Stimulated activated CD4-positive, alpha-beta T cell treated with anti-CD3 and anti-CD28 coated beads, Interleukin-1b, Interleukin-23, amount 100 ng/mL, for 48 hours (primary cell): ENCODE measurements around the gene CTSS.

Experiments used
- DNase-seq: peaks from one replicate; pipeline ENCODE4 v3.0.0-alpha.2; 2020

Gene CTSS

DNA sequence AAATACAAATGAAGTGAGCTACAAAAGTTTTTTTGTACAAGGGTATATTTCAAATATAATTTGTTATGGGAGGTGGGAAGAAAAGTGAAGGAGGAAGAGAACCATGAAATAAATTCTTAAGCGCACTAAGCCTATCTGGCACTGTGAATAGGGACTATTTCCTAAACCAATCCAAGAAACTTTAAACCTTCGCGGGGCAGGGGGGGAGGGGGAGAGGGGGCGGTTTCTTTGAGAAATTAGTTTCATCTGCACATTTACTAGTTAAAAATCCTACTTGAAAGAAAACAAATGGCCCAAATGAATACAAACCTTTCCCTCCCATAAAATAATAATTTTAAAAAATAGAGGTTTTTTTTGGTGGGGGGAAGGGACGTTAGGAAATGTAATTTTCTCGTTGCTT is 69.0 kb downstream of the CTSS start:
- DNase-seq = no peak

DNA sequence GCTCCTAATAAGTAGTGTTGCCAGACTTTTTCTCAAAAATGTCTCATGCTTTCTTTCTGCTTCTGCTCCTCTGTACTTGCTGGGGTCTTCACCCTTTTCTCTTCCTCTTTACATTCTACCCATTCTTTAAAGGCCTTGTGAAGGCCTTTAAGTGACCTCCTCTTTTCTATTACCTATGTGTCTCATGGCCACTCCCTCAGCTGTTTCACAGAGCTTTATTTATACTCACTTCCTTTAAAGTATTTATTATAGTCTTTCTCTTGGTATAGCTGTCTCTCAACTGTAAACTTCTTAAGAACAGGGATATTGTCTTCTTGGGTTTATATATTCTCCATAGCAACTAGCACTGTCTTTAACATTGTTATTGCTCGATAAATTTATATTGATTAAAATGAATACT is 69.4 kb downstream of the CTSS start:
- no peak for DNase-seq

DNA sequence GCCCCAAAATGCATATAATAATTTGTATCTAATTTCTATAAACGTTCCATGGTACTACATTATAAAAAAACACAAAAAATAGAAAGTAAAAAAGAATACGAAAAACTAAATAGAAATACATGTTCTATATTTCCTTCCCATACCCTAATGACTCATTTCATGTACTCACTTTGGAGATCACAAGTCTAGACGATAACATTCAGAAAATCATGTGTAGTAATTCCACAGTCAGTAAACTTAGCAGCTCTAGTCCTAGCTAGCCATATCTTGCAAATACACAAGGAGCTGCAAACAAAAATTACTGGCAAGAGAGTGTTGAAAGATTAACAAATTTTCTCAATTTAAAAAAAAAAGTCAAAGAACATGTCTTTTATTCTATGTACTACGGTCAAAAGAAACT is 70.0 kb downstream of the CTSS start:
- DNase-seq = no peak

DNA sequence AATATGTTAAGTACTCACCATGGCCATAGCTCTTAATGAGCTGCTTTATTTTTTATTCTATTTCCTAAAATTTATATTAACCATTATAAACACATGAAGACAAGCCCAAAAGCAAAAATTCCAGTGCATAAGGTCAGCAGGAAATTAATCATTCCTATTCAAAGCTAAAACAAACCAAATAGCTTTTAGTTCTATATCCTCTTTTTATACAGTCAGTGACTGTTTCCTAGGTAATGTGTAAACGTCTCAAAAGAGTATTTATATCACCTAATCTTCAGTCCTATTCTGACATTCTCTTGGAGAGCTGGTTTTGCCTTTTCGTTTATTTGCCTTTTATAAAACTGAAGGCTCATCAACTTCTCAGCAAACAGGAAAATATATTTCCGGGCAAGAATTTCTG is 72.9 kb downstream of the CTSS start:
- DNase-seq = no peak

DNA sequence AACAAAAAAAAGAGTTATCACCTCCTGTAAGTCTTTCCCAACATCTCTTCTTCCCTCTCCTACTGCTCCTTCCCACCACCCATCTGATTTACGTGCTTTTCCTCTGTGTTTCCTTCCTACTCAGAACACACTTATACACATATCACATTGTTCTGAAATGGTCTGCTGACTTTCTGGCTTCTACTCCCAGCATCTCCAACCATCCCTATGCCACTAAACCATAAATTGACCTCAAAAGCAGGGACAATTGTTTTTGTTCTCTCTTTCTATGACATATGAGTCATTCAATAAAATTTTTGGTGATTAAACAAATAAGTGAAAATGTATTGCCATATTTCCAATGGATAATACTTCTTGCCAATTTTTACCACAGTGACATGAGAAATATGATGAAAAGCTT is 76.8 kb downstream of the CTSS start:
- no peak for DNase-seq

DNA sequence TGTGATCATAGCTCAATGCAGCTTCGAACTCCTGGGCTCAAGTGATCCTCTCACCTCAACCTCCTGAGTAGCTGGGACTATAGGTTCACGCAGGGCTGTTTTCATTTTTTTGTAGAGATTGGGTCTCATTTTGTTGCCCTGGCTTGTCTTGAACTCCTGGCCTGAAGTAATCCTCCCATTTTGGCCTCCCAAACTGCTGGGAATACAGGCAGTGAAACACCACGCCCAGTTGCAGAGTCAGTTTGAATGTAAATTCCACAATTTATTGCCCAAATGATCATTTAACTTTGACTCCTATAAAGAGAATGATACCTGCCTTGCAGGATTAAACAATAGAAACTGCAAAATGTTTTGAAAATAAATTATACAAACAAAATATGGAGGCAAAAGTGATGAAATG is 79.3 kb downstream of the CTSS start:
- DNase-seq = no peak

DNA sequence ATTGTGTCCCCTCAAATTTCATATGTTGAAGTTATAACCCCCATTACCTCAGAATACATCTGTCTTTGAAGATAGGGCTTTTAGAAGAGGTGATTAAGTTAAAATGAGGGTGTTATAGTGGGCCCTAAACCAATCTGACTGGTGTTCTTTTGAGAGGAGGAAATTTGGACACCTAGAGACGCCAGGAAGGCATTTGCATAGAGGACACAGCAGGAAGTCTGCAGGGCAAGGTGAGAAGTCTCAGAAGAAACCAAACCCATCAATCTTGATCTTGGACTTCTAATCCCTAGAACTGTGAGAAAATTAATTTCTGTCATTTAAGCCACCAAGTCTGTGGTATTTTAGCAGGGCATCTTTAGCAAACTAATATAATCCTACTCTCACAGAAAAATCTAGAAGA is 81.7 kb downstream of the CTSS start:
- DNase-seq = no peak
